GM23248 (cell line): ENCODE results near the gene PTPRR.

ENCODE experiments used
- EZH2 ChIP-seq: fragments of 200-600 bp; sonication (generic); IDR thresholded peaks from 2 replicates; pipeline ENCODE4 v1.6.1; 2018; ENCODE audit warnings: antibody characterized with exemption, mild to moderate bottlenecking; ENCODE audit not compliant: insufficient read depth, poor library complexity, severe bottlenecking
- EZH2phosphoT487 ChIP-seq: fragments of 200-600 bp; sonication (generic); IDR thresholded peaks from 2 replicates; pipeline ENCODE4 v1.6.1; 2018; ENCODE audit warnings: antibody characterized with exemption, moderate library complexity, mild to moderate bottlenecking, low read depth; ENCODE audit not compliant: insufficient read depth

DNA sequence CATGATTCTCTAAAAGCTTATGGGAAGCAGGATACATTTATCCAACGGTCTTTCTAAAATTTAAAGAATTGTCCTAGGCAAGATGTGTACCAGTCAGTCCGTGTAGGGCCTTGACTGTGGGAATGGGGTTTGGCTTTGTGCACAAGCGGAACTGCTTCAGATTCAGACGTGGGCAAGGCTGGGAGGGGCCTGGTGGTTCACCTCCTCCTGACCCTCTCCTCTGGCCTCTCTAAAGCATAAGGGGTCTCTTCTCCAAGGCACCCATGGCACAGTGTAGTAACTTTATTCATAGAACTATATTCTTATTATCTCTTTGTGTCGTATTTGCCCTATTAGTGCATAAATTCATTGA is 162.1 kb downstream of the PTPRR start:
- no peak for TF ChIP-seq EZH2
- TF ChIP-seq EZH2phosphoT487: no peak
